ENCODE results near the gene SNPH. TPM values are rescaled to one million over a fixed set of nuclear protein-coding genes. Genes with fewer than 3 reads are reported as not detected.
A peak's percentile ranks its signal among the peaks of the same experiment; 100 is the strongest.

The SNPH gene
- total RNA-seq, 1 donor from 2014 or later: 10.4 TPM

- H3K27me3 ChIP-seq: no peaks in the 10 kb centered on the region
- H3K9me3 ChIP-seq: no peaks in the 10 kb centered on the region
- H3K4me1 ChIP-seq: peaks cover 5 to 11% of the 10 kb centered on the region in 2 donors
- DNase-seq (ENCODE audit: low spot score in 2 of 2): no peak
- no peaks in the 10 kb centered on the region for H3K36me3 ChIP-seq
- TF ChIP-seq, protein P1, sequence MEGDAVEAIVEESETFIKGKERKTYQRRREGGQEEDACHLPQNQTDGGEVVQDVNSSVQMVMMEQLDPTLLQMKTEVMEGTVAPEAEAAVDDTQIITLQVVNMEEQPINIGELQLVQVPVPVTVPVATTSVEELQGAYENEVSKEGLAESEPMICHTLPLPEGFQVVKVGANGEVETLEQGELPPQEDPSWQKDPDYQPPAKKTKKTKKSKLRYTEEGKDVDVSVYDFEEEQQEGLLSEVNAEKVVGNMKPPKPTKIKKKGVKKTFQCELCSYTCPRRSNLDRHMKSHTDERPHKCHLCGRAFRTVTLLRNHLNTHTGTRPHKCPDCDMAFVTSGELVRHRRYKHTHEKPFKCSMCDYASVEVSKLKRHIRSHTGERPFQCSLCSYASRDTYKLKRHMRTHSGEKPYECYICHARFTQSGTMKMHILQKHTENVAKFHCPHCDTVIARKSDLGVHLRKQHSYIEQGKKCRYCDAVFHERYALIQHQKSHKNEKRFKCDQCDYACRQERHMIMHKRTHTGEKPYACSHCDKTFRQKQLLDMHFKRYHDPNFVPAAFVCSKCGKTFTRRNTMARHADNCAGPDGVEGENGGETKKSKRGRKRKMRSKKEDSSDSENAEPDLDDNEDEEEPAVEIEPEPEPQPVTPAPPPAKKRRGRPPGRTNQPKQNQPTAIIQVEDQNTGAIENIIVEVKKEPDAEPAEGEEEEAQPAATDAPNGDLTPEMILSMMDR (IDR thresholded peaks at IDR 0.05): no peak
- intact Hi-C loops (cut with DNase I): loop anchor here (2.0 kb wide), 1 partner anchor 126 kb away; the partner anchor contains the start of gene FKBP1A
- peak overlapping the region; percentile 84 to 98 for H3K4me3 ChIP-seq
- H3K27ac ChIP-seq: peak overlapping the region in 1 of 2 donors; percentile 58
Measured at GRCh38 chr20:1267161-1267560, 1.1 kb downstream of the SNPH start.

DNA sequence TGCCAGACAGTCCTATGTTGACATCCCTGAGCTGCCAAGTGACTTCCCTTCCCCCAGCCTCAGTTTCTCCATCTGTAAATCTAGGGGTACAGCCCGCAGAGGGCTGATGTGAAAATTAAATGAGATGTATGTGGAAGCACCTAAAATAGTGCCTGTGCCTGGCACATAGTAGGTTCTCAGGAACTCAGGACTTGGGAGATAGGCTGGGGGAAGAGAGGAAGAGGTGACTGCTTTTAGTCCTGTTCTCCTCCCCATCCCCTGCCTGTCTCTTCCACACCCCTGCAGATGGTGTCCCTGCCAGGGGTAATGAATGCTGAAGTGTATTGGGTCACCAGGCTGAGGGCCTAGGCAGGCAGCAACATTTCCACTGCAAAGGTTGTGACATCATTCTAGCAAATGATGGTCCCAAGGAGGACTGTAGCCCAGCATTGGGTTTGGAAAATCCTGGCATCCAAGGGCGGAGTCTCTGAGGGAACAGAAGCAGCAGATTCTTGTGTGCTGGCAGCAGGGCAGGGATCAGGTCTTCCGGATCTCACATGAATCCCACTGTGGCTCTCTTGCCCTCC is 1.8 kb downstream of the SNPH start:
- Histone ChIP-seq H3K27ac (no peak overlapping the region), H3K4me3 (no peak overlapping the region), H3K36me3 (no peaks in the 10 kb centered on the region), H3K4me1 (peaks cover 5 to 11% of the 10 kb centered on the region in 2 donors), H3K27me3 (no peaks in the 10 kb centered on the region), H3K9me3 (no peaks in the 10 kb centered on the region)
- no peak for DNase-seq (ENCODE audit: low spot score in 2 of 2)
- TF ChIP-seq, protein P1 (IDR thresholded peaks at IDR 0.05): no peak
- intact Hi-C loops (cut with DNase I): loop anchor here (2.0 kb wide), 1 partner anchor 125 kb away; the partner anchor contains the start of gene FKBP1A

DNA sequence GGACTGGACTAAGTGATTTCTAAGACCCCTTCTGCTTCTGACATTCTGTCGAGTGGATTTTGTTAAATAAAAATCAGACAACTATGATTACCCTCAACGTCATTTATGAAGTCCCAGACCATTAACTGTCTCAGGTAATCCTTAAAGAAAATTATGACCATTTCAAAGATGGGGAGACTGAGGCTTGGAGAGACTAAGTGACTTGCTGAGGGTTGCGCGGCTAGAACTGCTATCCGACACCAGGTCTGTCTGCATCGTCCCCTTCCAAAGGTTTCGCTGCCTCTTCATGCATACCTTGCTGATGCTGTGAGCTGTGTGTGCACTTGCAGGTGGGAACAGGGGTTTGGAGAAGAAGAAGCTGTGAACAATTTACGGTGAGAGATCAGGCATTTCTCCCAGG is 3.1 kb downstream of the SNPH start:
- H3K27ac ChIP-seq: no peak overlapping the region
- peaks cover 5 to 11% of the 10 kb centered on the region in 2 donors for H3K4me1 ChIP-seq
- H3K4me3 ChIP-seq: no peak overlapping the region
- no peaks in the 10 kb centered on the region for H3K9me3 ChIP-seq
- TF ChIP-seq, protein P1 (IDR thresholded peaks at IDR 0.05): no peak
- H3K36me3 ChIP-seq: no peaks in the 10 kb centered on the region
- H3K27me3 ChIP-seq: no peaks in the 10 kb centered on the region
- DNase-seq (ENCODE audit: low spot score in 2 of 2): no peak
- intact Hi-C loops (cut with DNase I): no loop called here

- no peak for DNase-seq (ENCODE audit: low spot score in 2 of 2)
- Histone ChIP-seq H3K4me3 (no peak overlapping the region), H3K27ac (no peak overlapping the region), H3K9me3 (no peaks in the 10 kb centered on the region), H3K4me1 (peaks cover 5 to 11% of the 10 kb centered on the region in 2 donors), H3K36me3 (no peaks in the 10 kb centered on the region), H3K27me3 (no peaks in the 10 kb centered on the region)
- TF ChIP-seq, protein P1 (IDR thresholded peaks at IDR 0.05): no peak
- intact Hi-C loops (cut with DNase I): no loop called here
Measured at GRCh38 chr20:1269850-1270249, 3.8 kb downstream of the SNPH start.

GRCh38 chr20:1272368-1273100 is 6.4 kb downstream of the SNPH start:
- Histone ChIP-seq H3K9me3 (no peaks in the 10 kb centered on the region), H3K4me1 (no peaks in the 10 kb centered on the region), H3K36me3 (no peaks in the 10 kb centered on the region), H3K27ac (no peak overlapping the region), H3K4me3 (no peak overlapping the region), H3K27me3 (no peaks in the 10 kb centered on the region)
- intact Hi-C loops (cut with DNase I): no loop called here
- DNase-seq (ENCODE audit: low spot score in 2 of 2): no peak
- TF ChIP-seq, protein P1 (IDR thresholded peaks at IDR 0.05): no peak
